ENCODE measurements around the gene RBM19. TPM values are rescaled to one million over a fixed set of nuclear protein-coding genes. Genes with fewer than 3 reads are reported as not detected.
A peak's percentile ranks its signal among the peaks of the same experiment; 100 is the strongest.

The RBM19 gene
- polyA plus RNA-seq, 2 of the 4 experiments (the other 2 are of a cell fraction) = 16.0 to 18.6 TPM

GRCh38 chr12:113891739-113892520, 74.2 kb downstream of the RBM19 start:
- Histone ChIP-seq H3K4me2 (no peak overlapping the region), H3K9me3 (no peaks in the 10 kb centered on the region), H3K4me1 (no peaks in the 10 kb centered on the region), H3K4me3 (no peak overlapping the region), H3K27ac (no peak overlapping the region)
- 83% methylated on average over 15 of the region's 15 CpGs for WGBS (ENCODE audit: missing lambda C conversion rate)
- ChIA-PET POLR2A (no interaction called here), CTCF (no interaction called here)
- ATAC-seq = no peak
- no peak for FAIRE-seq
- TF ChIP-seq CBX2 (IDR thresholded peaks at IDR 0.05; ENCODE audit: borderline replicate concordance, low read depth) (no peak), MYC (IDR thresholded peaks at IDR 0.05; ENCODE audit: borderline replicate concordance, low read length) (no peak), NFE2L2 (conservative IDR thresholded peaks at IDR 0.05; ENCODE audit: low read length) (no peak), ZC3H11A (IDR thresholded peaks at IDR 0.05) (no peak), ZFP36 (IDR thresholded peaks at IDR 0.05; ENCODE audit: borderline replicate concordance, partially characterized antibody) (no peak), POLR2A (IDR thresholded peaks at IDR 0.05; ENCODE audit: low read length) (no peak), ESRRA (IDR thresholded peaks at IDR 0.05; ENCODE audit: borderline replicate concordance, low read length) (no peak), RCOR1 (IDR thresholded peaks at IDR 0.05; ENCODE audit: low read depth, low read length) (no peak), JUN (IDR thresholded peaks at IDR 0.05) (no peak), GATA3 (IDR thresholded peaks at IDR 0.05; ENCODE audit: borderline replicate concordance) (no peak), HOXB13 (CRISPR knock-in tag; IDR thresholded peaks at IDR 0.05; ENCODE audit: low read depth) (no peak), EHMT2 (IDR thresholded peaks at IDR 0.05; ENCODE audit: low read depth) (no peak), HOXA7 (CRISPR knock-in tag; IDR thresholded peaks at IDR 0.05) (no peak), E2F6 (IDR thresholded peaks at IDR 0.05; ENCODE audit: borderline replicate concordance, low read depth) (no peak), ZNF302 (CRISPR knock-in tag; IDR thresholded peaks at IDR 0.05) (no peak), KDM1A (IDR thresholded peaks at IDR 0.05; ENCODE audit: low read depth) (no peak), BHLHE40 (IDR thresholded peaks at IDR 0.05; ENCODE audit: low read depth, low read length) (no peak), USF2 (IDR thresholded peaks at IDR 0.05) (no peak)
- no peak for DNase-seq (ENCODE audit: low read depth in 1 of 2, low spot score in 1 of 2)

GRCh38 chr12:113891167-113891692, 74.9 kb downstream of the RBM19 start:
- CTCF ChIA-PET = no interaction called here

GRCh38 chr12:113889891-113890581, 76.1 kb downstream of the RBM19 start:
- H3K4me1 ChIP-seq = no peaks in the 10 kb centered on the region
- DNase-seq (ENCODE audit: low read depth in 1 of 2, low spot score in 1 of 2) = no peak
- no peak overlapping the region for H3K27ac ChIP-seq
- 93% methylated on average over 23 of the region's 23 CpGs for WGBS (ENCODE audit: missing lambda C conversion rate)
- ATAC-seq = no peak
- H3K4me3 ChIP-seq = no peak overlapping the region
- POLR2A ChIA-PET = no interaction called here
- no peak overlapping the region for H3K4me2 ChIP-seq
- no peak for FAIRE-seq
- H3K9me3 ChIP-seq = no peaks in the 10 kb centered on the region
- CTCF ChIA-PET = interaction anchor here (0.9 to 1.0 kb wide), 2 partner anchors 10 to 22 kb away, joined by 3 read pairs; no protein-coding TSS in a partner anchor
- TF ChIP-seq MYC (IDR thresholded peaks at IDR 0.05; ENCODE audit: borderline replicate concordance, low read length) (no peak), HMGXB4 (CRISPR knock-in tag; IDR thresholded peaks at IDR 0.05; ENCODE audit: borderline replicate concordance) (no peak), HES2 (IDR thresholded peaks at IDR 0.05) (no peak), HOXB5 (CRISPR knock-in tag; IDR thresholded peaks at IDR 0.05) (no peak), HOXA7 (CRISPR knock-in tag; IDR thresholded peaks at IDR 0.05) (no peak), PBX3 (IDR thresholded peaks at IDR 0.05) (no peak), FOXS1 (CRISPR knock-in tag; IDR thresholded peaks at IDR 0.05) (no peak), MAX (IDR thresholded peaks at IDR 0.05) (no peak), HEYL (CRISPR knock-in tag; IDR thresholded peaks at IDR 0.05) (no peak), EP300 (IDR thresholded peaks at IDR 0.05) (no peak), USF2 (IDR thresholded peaks at IDR 0.05) (no peak)

More at GRCh38 chr12:113891167-113891692, 74.9 kb downstream of the RBM19 start:
- FAIRE-seq (no peak), ATAC-seq (no peak), DNase-seq (ENCODE audit: low read depth in 1 of 2, low spot score in 1 of 2) (no peak)
- H3K27ac ChIP-seq = no peak overlapping the region
- no peak overlapping the region for H3K4me2 ChIP-seq
- no peaks in the 10 kb centered on the region for H3K9me3 ChIP-seq
- 94% methylated on average over 4 of the region's 4 CpGs for WGBS (ENCODE audit: missing lambda C conversion rate)
- POLR2A ChIA-PET = no interaction called here
- TF ChIP-seq NFE2L2 (conservative IDR thresholded peaks at IDR 0.05; ENCODE audit: low read length) = no peak
- no peak for TF ChIP-seq TP53 (CRISPR knock-in tag; IDR thresholded peaks at IDR 0.05)
- TF ChIP-seq FOSL2 (IDR thresholded peaks at IDR 0.05) = no peak
- no peak for TF ChIP-seq FOSL2 (CRISPR knock-in tag; IDR thresholded peaks at IDR 0.05)
- TF ChIP-seq MAFK (IDR thresholded peaks at IDR 0.05; ENCODE audit: partially characterized antibody) = peak; percentile 59
- no peak for TF ChIP-seq CHD2 (IDR thresholded peaks at IDR 0.05; ENCODE audit: low read length, partially characterized antibody)
- H3K4me3 ChIP-seq = no peak overlapping the region
- H3K4me1 ChIP-seq = no peaks in the 10 kb centered on the region

Data from A549 (cell line).